Inflammatory macrophage treated with lipopolysaccharide for 4 hours (primary cell): ENCODE results near the gene PDCD10.
A peak's percentile ranks its signal among the peaks of the same experiment; 100 is the strongest.

Source experiments
- DNase-seq: peaks from one replicate; pipeline ENCODE4 v3.0.0-alpha.2; 2020

The PDCD10 gene

GRCh38 chr3:167671878-167672427 lies 62.7 kb downstream of the PDCD10 start:
- no peak for DNase-seq

- DNase-seq: no peak
Measured at GRCh38 chr3:167669699-167670098, 65.0 kb downstream of the PDCD10 start.

GRCh38 chr3:167668651-167669050 lies 66.0 kb downstream of the PDCD10 start:
- no peak for DNase-seq

- no peak for DNase-seq
Measured at GRCh38 chr3:167666563-167666962, 68.1 kb downstream of the PDCD10 start.

- peak; percentile 17 for DNase-seq
Measured at GRCh38 chr3:167662919-167663400, 71.7 kb downstream of the PDCD10 start.

GRCh38 chr3:167657684-167658225 lies 76.9 kb downstream of the PDCD10 start:
- DNase-seq: no peak

- DNase-seq: no peak
Measured at GRCh38 chr3:167656821-167657220, 77.9 kb downstream of the PDCD10 start.

- DNase-seq: peak; percentile 83
Measured at GRCh38 chr3:167653760-167654159, 80.9 kb downstream of the PDCD10 start, which contains the start of gene WDR49. TSS of gene WDR49 (minus strand) at chr3:167653942. CDS start at chr3:167653425, 517 bp downstream.

- no peak for DNase-seq
Measured at GRCh38 chr3:167653155-167653554, 81.5 kb downstream of the PDCD10 start.

- no peak for DNase-seq
Measured at GRCh38 chr3:167651826-167652225, 82.9 kb downstream of the PDCD10 start.

- no peak for DNase-seq
Measured at GRCh38 chr3:167650459-167650858, 84.2 kb downstream of the PDCD10 start.

- no peak for DNase-seq
Measured at GRCh38 chr3:167649746-167650145, 84.9 kb downstream of the PDCD10 start.

GRCh38 chr3:167644611-167645010 lies 90.1 kb downstream of the PDCD10 start:
- DNase-seq: no peak
